ENCODE measurements around the gene SYNDIG1L.

Gene SYNDIG1L

DNA sequence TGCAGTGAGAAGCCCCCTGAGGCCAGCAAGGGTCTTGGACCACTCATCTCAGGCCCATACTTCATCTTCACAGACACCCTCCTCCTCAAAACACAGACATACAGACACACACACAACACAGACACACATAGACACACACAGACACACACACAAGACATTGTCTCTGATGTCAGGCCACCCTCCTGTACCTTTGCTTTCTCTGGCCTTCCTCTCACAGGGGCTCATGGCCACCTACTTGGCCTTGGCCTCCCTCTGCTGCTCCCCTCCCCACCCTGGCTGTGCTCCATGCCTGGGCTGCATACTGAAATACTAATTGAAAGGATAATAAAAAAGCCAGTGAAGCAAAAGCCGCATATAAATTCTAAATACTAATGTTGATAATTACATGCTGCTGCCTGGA lies 1.6 kb upstream of the SYNDIG1L start:
- no peak for DNase-seq

DNA sequence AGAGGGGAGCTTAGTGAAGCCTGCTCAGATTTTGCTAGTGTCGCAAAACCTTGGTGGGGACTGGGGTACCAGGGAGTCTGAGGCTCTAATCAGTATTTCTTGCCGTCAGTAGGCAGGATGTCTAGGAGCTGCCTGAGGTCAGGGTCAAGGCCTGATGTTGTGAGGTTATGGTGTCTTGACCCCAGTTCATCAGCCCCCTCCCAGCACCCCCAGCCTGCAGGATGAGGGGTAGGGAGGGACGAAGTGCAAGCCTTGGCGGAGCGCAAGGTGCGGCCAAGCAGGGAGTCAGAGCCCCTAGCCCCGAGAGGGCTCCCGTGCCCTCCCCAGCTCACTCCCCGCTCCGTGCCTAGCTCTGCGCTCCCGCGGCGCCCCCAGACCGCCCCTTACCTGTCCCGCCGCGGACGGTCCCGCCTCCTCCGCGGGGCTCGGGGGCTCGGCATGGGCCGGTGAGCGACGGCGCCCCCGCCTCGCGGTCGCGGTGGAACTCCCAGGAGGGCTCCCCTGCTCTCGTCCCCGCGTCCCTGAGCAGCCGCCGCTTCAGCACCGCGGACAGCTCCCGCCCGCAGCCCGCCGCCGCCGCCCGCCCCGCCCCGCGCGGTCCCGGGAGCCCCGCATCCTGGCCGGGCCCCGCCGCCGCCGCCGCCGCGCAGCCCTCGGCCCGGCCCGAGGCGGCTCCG lies 347 bp downstream of the SYNDIG1L start:
- no peak for DNase-seq

DNA sequence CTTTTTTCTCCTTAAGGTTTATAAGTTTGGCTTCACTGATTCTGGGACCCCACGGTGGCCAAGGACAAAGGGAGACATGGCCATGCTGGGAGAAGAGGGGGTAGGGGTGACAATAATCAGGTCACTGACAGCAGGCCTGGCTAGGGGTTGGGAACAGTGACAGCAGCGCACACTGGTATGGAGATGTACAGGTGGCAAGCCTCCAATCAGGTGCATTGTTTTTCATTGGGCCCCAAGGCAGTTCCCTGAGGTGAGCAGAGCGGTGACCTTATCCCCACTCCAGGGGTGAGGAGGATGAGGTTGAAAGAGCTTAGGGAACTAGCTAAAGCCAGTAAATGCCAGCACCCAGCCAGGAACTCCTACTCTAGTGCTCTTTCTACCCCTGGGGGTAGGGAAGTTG lies 1.4 kb downstream of the SYNDIG1L start:
- no peak for DNase-seq

DNA sequence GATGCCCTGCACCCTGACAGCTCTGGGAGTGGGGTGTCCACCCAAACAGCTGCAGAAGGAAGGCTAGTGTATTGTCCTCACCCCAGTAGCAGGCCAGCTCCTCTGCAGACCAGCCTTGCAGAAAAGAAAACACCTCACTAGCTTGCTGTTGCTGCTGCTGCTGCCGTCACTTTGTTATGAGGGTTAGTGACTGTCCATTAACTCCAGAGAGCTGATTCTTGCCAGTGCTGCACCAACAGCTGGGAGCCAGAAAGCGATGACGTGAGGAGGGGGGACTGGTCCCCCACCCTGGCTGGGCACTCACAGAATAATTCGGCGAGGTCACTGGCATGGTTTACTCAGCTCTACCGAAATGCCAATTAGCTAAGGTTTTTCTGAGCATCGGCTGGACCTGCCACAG lies 2.8 kb downstream of the SYNDIG1L start:
- no peak for DNase-seq

DNA sequence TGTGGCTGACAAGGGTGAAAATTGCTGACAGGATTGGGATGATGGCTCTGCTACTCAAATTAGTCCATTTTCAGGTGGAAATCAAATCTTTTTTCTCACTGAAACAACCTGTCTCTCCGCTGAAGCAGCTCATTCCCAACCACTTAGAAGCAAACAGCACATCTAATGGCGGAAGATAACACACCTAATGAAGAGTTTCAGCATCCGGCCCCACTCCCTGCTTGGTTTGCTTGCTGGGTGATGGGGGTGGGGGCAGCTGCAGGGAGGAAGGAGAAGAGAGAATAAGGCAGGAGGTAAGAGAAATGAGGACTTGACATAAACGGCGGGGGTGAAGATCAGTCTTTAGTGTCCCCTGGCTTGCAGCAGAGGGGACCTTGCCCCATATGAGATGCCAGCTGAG lies 4.0 kb downstream of the SYNDIG1L start:
- no peak for DNase-seq

DNA sequence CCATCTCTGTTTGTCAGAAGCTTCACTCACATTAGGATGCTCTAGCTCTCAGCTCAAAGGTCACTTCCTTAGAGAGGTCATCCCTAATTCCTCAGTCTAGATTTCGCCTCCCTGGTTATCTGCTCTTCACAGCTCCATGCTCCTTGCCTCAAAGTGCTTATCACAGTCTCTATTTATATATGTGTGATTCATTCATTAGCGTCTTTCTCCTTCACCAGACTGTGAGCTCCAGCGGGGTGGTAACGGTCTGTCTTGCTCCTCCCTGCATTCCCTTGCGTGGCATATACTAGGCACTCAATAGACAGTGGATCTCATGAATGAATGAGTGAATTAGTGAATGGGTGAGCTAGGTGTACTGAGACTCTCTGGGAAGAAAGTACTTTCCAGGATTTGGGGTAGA lies 6.9 kb downstream of the SYNDIG1L start:
- no peak for DNase-seq

DNA sequence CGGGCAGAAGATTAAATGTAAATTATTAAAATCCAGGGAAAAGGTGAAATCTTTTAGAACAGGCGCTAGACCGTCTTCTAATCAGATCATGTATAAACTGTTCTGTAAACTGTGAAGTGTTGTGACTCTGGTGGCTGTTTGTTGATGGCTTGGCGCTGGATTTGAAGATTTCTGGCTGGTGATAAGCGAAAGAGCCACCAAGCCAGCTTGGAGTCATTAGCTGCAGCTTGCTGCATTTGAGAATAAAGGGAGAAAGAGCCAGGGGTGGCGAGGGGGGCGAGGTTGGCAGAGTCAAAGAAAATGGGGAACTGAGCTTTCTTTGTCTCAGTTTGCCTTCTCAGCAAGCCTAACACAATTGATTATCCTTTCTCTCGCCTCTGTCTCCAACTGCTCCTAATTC lies 8.0 kb downstream of the SYNDIG1L start:
- DNase-seq: no peak

DNA sequence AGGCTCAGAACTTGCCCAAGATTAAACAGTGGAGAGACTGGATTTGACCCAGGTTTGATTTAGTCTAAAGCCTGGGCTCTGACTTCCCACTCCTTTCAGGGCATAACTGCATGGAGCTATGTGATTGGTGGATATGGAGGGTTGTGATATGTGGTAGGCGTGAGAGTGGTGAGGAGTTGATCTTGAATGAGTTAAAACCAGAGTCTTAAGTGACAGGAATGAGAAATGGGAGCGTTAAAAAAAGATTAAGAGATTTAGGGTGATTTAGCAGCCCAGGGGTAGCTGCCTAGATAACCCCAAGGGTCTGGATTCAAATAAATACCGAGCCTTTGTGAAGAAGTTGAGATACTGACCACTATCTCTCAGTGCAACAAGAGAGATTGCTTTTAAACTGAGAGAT lies 8.4 kb downstream of the SYNDIG1L start:
- no peak for DNase-seq

DNA sequence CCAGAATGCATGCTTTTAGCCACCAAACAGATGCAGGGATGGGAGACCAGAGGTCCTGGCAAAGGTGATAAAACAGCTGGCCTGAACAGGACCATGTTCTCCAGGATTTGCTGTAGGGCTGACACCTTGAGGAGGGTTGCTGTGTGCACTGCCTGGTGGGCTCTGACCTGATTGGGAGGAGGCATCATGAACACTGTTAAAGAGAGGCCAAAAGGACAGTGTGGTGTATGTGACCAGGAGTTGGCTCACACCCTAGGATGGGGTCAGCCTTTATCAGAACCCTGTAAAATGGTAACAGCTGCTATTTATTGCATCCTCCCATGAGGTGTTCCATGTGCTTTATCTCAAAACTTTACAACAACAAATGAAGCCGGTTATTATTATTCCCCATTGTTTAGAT lies 8.8 kb downstream of the SYNDIG1L start:
- DNase-seq: no peak

DNA sequence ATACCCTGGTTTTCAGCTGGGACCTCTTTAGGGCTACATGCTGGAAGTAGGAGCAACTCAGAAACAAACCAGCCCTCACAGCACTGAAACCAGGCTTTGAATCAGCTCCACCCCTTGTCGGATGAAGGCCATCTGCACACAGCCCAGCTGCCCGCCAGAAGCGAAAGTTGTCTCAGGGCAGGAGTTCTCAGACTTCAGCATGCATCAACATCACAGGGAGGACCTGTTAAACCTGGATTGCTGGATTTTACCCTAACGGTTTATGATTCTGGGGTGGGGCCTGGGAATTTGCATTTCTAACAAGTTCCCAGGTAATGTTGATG lies 10.9 kb downstream of the SYNDIG1L start:
- DNase-seq: no peak

DNA sequence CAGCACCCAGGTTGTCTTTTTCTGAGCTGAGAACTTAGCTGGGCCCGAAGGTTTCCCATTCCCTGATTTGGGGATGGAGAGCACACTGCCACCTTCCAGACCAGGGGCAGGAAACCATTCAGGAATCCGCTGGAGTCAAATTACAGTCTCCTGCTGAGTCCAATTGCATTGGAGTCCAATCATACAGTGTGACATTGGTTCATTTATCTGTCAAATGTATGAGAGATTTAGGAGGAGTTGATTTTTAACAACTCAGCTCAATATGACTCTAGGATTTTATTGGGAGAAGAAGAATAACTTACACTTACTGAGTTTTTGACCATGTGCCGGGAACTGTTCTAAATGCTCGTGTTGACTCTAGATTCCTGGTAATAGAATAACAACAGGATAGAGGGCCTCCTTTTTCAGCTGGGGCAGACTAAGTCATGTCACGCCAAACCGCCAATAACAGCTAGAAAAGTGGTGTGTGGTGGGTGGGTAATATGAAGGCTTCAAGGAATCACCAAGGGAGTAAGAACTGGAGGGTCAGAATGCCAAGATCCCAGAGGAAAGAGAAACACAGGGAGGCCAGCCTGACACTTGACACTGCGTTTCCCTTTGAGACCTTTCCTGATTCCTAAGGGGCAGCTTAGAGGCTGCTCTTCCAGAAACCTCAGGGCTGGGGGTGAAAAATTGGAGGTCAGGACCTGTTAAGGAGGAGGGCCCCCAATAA lies 11.5 kb downstream of the SYNDIG1L start:
- DNase-seq: no peak

DNA sequence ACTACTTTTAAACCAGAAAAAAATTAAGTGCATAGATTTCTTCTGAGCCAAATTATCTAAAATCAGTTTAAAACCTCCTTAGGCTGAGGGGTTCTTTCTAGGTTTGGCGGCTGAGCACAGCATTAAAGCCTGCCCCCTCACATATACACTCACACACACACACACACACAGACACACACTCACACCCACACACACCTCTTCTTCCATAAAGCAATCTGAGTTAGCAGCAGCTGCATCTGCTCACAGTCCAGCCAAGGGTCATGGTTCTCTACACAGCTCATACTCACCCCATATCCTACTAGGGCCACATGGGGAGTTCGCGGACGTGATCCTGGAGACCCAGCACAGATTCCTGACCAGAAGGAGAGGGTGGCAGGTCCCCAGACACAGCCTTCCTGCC lies 12.4 kb downstream of the SYNDIG1L start:
- DNase-seq: no peak

DNA sequence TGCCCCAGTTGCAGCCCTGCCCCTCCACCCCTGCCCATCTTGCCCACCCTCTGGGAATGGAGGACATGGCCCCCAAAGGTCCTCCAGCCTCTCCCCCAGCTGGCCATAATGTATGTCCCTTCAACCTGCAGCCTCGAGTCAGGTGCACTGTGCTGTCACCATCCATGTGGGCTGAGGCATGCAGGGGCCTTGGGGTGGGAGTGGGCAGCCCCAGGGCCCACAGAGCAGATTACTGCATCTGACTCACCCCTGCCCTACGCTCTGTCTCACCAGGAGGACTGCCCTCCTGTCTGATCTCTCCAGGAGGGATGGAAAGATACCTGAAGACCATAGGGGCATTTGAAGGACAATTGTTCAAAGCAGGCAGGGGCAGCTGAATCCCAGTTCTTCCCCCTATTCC lies 13.3 kb downstream of the SYNDIG1L start:
- DNase-seq: no peak

DNA sequence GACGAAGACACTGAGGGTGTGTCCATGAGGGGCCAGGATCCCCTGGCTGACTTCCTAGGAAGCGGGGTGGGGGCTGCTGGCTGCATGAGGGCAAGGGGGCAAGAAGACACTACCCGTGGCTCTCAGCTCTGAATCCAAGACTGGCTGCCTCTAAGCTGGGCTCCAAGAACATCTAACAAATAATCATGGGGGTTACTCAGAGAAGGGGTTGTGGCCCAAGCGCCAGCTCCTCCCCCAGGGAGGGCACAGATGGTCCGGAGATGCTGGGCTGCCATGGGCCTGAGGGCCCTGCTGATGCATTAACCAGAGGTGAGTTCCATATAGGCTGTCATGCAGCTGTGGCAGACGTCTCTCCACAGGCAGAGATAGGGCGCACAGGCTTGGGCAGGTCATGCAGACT lies 14.3 kb downstream of the SYNDIG1L start:
- DNase-seq: no peak

DNA sequence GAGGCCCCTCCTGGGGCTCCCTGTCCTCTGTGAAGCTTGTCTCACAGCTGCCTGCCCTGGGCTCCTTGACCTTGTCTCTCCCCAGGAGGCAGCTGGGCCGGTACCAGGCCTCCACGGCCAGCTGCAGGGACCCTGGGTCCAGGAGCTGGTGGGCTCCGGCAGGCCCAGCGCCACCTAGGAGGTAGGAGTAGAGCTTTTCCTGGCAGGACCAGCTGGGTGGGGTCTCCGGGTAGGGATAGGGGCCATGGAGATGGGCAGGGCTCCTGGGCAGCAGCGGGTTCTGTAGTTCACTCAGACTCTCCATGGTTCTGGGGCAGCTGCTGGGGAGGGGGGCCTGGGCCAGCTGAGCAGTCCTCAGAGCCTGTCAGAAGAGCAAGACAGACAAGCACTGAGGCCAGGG lies 16.6 kb downstream of the SYNDIG1L start:
- no peak for DNase-seq

DNA sequence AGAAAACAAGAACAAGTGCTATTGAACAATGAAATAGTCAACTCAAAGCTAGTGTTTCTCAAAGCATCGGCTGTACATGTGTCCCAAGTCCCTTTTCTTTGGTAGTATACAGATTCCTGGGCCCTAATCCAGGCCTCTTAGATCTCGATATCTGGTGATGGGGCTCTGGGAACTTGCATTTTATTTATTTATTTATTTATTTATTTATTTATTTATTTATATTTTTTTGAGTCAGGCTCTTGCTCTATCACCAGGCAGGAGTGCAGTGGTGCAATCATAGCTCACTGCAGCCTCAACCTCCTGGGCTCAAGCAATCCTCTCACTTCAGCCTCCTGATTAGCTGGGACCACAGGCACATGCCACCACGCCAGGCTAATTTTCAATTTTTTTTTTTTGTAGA lies 17.1 kb downstream of the SYNDIG1L start:
- DNase-seq: no peak

DNA sequence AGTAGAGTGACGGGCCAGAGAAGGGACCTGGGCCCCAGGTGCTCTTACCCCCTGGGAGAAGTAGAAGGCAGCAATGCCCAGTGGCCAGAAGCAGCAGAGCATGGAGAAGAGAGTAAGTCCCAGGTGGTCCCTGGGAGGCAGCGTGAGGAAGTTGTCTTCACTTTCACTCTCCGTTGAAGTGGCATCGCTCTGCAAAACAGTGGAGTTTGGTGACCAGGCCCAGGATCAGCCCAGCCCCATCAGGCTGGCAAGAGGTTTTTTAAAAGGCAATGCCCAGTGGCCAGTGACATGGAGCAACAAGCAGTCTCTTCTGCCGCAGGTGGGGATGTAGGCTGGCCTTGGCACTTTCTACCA lies 18.2 kb downstream of the SYNDIG1L start:
- DNase-seq: no peak

DNA sequence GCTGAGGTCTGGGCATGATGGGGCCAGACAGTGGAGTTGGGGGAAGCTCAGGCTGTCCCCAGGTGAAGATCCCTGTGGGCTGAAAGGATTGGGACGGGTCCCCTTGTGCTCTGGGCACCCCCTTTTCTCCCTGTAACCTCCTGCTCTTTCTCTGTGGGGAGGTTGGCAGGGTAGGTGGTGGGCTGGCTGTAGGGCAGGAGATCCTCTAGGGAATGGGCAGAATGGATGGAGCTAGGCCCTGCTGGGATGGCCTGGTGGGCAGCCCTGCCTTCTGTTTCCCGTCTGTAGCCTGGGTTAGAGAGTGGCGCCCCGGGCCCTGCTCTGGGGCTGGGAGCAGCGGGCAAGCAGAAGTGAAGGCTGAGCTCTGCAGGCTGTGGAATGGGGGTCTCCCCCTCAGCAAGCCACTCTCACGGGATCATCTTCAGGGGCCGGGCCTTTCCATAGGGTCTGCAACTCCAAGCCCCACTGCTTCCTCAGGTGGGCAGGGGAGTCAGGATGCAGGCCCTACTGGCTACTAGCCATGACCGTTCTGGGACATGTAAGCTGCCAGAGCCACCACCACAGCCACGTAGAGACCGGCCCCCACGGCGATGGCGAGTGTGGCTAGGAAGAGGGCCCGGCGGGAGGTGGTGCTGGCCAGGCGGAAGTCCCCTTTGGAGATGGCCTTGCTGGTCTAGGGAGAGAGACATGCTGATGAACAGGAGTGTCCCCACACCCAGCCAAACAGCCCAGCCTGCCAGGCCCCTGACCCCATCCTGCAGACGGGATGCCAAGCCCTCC lies 18.8 kb downstream of the SYNDIG1L start:
- DNase-seq: no peak

DNA sequence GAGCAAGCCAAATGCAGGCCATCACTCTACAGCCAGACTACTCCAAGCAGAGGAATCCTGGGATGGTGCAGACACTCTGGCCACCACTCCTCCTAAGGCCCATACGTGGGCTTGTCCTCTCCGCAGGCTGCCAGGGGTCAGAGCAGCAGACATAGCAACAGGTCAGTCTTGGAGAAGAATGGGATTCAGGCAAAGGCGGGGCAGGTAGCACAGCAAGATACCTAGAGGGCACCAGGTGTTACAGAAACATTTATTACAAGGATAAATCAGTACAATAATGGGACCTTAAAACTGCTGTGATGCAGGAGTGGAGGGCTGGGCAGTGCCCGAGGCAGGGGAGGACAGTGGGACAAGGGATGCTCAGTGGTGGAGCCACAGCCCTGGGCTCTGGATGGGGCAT lies 20.3 kb downstream of the SYNDIG1L start:
- DNase-seq: no peak

DNA sequence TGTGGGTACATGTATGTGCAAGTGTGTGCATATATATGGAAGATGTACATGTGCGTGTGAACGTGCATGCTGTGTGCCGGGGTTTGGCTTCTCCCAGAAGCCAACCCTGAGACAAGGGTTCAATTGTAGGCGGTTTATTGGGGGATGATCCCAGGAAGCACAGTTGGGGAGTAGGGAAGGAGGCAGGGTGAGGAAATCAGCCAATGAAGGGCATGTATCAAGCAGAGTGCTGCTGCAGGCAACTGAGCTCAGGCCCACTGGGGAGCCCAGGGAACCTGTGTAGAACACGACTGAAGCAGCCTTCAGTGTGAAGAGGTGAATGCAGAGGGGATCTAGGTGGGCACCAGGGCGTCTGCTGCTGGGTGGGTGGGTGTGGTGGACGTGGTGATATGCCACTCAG lies 21.6 kb downstream of the SYNDIG1L start:
- no peak for DNase-seq

DNA sequence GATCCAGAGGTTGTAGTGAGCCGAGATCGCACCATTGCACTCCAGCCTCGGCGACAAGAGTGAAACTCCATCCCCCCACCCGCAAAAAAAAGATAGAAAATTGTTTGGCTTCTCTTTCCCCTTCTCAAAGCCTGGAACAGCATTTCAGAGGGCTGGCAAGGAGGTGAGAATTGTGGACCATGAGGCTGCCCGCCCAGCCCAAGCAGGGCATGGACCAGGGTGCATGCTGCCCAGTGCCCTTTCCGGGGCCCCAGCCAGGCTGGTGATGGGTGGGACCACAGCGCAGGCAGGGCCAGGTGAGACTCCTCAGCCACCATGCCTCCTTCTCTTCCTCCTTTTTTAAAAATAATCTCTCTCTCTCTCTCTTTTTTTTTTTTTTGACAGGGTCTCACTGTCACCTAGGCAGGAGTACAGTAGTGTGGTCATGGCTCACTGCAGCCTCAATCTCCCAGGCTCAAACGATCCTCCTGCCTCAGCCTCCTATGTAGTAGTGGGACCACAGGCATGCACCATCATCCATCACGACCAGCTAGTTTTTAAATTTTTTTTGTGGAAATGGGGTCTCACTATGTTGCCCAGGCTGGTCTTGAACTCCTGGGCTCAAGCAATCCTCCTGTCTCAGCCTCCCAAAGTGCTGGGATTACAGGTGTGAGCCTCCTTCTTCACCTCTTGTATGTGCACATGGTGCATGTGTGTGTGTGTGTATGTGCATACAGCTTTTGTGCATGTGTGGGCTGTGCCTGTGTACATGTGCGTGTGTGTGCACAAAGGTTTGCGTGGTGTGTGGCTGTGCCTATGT lies 22.2 kb downstream of the SYNDIG1L start:
- DNase-seq: no peak

DNA sequence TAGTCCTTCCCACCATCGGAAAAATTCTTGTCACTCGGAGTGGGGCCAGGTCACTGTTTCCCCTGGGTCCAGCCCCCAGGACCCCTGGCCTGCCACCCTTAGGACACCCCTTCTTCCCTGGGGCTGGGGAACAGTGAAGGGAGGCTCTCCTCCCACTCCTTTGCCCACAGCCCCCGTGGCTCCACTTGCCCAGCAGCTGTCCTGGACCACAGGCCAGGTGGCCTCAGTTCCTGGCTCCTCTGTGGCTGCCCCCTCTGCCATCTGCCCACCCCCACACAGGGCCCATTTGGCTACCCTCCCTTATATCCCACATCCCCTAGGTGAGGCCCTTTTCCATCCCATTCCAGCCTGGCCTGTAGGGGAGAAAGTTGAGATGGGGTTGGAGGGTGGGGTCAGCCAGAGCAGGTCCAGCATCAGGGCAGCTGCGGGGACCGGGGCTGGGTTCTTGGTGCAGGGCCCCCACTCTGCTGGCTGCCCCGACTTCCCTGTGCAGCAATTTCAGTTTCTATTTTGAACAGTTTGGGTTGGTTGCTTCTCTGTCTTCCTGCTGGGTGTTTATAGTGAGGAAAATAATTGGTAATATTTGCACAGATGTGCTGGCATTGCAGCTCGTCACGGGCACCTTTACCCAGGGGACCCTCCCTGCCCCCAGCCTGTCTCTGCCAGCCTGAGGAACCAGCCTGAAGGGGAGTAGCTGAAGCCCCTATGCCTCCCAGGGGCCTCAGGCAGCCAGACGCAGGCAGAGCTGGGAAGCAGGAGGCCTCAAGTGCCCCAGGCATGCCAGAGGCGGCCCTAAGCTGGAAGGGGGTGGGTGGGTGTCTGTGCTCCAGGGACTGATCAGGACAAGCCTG lies 23.4 kb downstream of the SYNDIG1L start:
- DNase-seq: no peak

Measured in bone marrow (tissue), 2 donors.